Hypothalamus (tissue), 51 donors: ENCODE results near the gene AGAP2.

Source experiments
- DNase-seq, 51 donors: peaks; one replicate each; lab custom pipeline; 2025; lab: John Stamatoyannopoulos, UW

The AGAP2 gene

GRCh38 chr12:57739387-57739786 is 845 bp upstream of the AGAP2 start:
- DNase-seq = peak in 1 of 51 donors; percentile 14

GRCh38 chr12:57737467-57738460 is 778 bp downstream of the AGAP2 start:
- DNase-seq = peak in 4 of 51 donors; percentile 12 to 28 (median 16)

- peak in 1 of 51 donors; percentile 44 for DNase-seq
Observed at GRCh38 chr12:57736741-57737466, 1.6 kb downstream of the AGAP2 start.

GRCh38 chr12:57735952-57736740 is 2.4 kb downstream of the AGAP2 start:
- peak in 25 of 51 donors; percentile 16 to 85 (median 35) for DNase-seq

GRCh38 chr12:57735198-57735855 is 3.2 kb downstream of the AGAP2 start:
- peak in 6 of 51 donors; percentile 12 to 29 (median 19) for DNase-seq

- no peak for DNase-seq
Observed at GRCh38 chr12:57734591-57734990, 4.0 kb downstream of the AGAP2 start.

- DNase-seq = no peak
Observed at GRCh38 chr12:57733928-57734327, 4.6 kb downstream of the AGAP2 start.

- no peak for DNase-seq
Observed at GRCh38 chr12:57732726-57733593, 5.6 kb downstream of the AGAP2 start.

GRCh38 chr12:57732270-57732669 is 6.3 kb downstream of the AGAP2 start:
- no peak for DNase-seq

GRCh38 chr12:57731411-57732080 is 7.0 kb downstream of the AGAP2 start:
- no peak for DNase-seq

GRCh38 chr12:57730336-57731067 is 8.0 kb downstream of the AGAP2 start:
- DNase-seq = no peak

- DNase-seq = no peak
Observed at GRCh38 chr12:57729321-57729844, 9.2 kb downstream of the AGAP2 start.

GRCh38 chr12:57727758-57728395 is 10.7 kb downstream of the AGAP2 start:
- no peak for DNase-seq

GRCh38 chr12:57726884-57727757 is 11.4 kb downstream of the AGAP2 start:
- peak in 3 of 51 donors; percentile 11 to 47 (median 45) for DNase-seq

GRCh38 chr12:57726151-57726883 is 12.2 kb downstream of the AGAP2 start:
- peak in 33 of 51 donors; percentile 15 to 75 (median 43) for DNase-seq

GRCh38 chr12:57725851-57726150 is 12.7 kb downstream of the AGAP2 start:
- DNase-seq = no peak
